ENCODE data around the gene BMPR1B.

- TF ChIP-seq, protein P1, sequence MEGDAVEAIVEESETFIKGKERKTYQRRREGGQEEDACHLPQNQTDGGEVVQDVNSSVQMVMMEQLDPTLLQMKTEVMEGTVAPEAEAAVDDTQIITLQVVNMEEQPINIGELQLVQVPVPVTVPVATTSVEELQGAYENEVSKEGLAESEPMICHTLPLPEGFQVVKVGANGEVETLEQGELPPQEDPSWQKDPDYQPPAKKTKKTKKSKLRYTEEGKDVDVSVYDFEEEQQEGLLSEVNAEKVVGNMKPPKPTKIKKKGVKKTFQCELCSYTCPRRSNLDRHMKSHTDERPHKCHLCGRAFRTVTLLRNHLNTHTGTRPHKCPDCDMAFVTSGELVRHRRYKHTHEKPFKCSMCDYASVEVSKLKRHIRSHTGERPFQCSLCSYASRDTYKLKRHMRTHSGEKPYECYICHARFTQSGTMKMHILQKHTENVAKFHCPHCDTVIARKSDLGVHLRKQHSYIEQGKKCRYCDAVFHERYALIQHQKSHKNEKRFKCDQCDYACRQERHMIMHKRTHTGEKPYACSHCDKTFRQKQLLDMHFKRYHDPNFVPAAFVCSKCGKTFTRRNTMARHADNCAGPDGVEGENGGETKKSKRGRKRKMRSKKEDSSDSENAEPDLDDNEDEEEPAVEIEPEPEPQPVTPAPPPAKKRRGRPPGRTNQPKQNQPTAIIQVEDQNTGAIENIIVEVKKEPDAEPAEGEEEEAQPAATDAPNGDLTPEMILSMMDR (IDR thresholded peaks at IDR 0.05), result no peak
- TF ChIP-seq POLR2A (IDR thresholded peaks at IDR 0.05) (no peak), POLR2AphosphoS5 (IDR thresholded peaks at IDR 0.05) (no peak)
These were observed 259.7 kb downstream of the BMPR1B start for GRCh38 chr4:95017305-95018064.

Data from gastroesophageal sphincter (tissue), 3 donors.